KOPT-K1 (cell line): Measurements from ENCODE around the gene ZIC4.

Source experiments
- H3K27ac ChIP-seq: fragments of 200-600 bp; sonication (generic); 2 replicates; pipeline ENCODE4 v1.5.1; 2016; ENCODE audit warnings: antibody characterized with exemption, mild to moderate bottlenecking, low read depth, low read length; ENCODE audit not compliant: poor library complexity, severe bottlenecking
- H3K36me3 ChIP-seq: fragments of 200-600 bp; sonication (generic); 2 replicates; pipeline ENCODE4 v1.5.1; 2017; ENCODE audit warnings: antibody characterized with exemption, mild to moderate bottlenecking, low read length, moderate library complexity; ENCODE audit not compliant: insufficient read depth
- H3K9me3 ChIP-seq: fragments of 200-600 bp; sonication (generic); 2 replicates; pipeline ENCODE4 v1.5.1; 2017; ENCODE audit warnings: antibody characterized with exemption, low read length, mild to moderate bottlenecking; ENCODE audit not compliant: insufficient read depth, poor library complexity, severe bottlenecking

The ZIC4 gene

DNA sequence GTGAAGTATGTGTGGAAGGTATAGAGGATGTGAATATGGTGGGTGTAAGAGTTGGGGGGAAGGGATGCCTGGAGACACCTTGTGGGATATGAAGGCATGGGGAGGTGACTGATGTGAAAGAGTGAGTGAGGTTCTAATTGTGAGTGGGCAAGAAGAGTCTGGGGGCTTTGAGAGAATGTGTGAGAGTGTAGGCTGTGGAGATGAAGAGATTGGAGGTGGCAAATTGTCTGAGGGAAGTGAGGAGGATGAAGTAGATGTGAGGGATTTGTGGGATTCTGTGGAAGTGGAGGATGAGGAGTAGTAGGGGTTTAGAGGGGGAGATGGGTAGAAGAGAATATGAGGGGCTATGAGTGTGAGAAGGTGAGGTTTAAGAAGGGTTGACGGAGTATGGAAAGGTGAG lies 41.6 kb downstream of the ZIC4 start:
- H3K27ac ChIP-seq: no peak overlapping the region
- no peaks in the 10 kb centered on the region for H3K9me3 ChIP-seq
- no peaks in the 10 kb centered on the region for H3K36me3 ChIP-seq

DNA sequence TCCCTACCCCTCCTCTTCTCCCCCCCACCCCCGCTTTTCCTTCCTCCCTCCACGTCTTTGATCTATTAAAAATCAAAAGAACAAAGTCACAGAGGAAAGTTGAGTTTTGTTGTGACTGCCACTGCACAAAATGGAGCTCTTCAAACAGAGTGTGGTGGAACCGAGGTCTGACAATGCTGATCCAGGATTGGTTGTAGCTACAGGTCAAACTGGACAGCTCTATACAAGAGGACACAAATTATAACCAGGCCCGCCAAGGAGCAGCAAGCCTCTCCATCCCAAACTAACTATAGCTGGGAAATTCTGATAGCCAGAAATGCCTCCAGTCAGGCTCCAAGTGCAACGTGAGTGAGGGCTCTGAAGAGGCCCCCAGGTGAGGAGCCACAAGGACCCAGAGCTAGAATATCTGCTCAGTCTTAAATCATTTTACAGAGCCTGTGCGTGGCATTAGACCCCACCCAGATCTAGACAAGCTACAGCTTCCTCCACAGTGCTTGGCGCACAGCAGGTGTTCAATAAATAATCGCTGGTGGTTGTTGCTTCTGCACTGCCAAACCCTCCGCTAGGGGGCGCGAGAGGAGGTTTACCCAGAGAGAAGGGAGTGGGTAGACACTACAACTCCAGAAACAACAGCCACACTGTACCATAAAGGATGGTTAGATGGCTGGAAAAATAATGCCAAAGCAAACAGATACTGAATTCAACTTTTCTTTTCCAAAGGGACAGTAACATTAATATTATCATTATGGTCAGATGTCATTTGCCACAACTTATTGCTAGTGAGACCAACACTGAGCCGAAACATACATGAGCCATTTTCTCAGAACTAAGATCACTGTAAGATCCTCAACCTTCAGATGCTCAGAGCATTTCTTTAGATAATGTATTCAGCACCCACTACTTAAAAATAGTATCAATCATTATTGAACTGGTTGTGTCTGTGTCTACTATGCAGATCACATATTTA lies 44.6 kb downstream of the ZIC4 start:
- Histone ChIP-seq H3K27ac (no peak overlapping the region), H3K9me3 (no peaks in the 10 kb centered on the region), H3K36me3 (no peaks in the 10 kb centered on the region)

DNA sequence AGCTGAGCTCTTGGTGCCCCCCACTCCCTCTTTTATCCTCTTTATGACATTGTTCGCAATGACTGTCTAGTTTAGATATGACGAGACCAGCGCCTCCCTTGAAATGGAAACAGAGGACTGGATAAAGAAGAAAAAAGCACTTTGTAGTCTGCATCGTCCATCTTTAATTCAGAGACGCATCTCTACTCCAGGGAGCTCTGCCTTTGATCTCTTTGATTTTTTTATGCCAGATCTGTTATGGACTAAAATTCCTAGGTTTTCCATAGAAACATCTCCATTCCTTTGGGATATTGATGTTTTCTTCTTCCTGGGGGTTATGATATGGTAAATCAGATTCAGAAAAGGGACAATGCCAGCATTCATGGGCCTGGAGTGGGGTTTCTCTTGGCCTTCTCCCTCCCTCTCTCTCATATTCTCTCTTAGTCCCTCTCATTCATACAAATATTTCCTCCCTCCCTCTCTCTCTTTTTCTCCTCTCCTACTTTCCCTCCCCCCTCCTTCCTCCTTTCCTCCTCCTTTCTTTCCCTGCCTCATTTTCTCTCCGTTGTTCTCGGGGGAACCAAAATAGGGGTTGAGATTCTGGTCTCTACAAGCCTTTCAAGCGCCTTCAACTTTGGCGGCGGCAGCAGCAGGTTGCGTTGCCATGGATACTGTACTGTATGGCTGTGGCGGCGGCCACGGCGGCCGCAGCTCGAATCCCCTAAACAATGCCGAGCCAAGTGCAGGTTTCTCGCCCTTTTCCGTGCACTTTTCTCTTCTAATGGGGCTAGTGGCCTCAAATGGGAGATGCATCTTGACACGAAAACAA lies 45.5 kb downstream of the ZIC4 start:
- Histone ChIP-seq H3K36me3 (no peaks in the 10 kb centered on the region), H3K9me3 (no peaks in the 10 kb centered on the region), H3K27ac (no peak overlapping the region)

DNA sequence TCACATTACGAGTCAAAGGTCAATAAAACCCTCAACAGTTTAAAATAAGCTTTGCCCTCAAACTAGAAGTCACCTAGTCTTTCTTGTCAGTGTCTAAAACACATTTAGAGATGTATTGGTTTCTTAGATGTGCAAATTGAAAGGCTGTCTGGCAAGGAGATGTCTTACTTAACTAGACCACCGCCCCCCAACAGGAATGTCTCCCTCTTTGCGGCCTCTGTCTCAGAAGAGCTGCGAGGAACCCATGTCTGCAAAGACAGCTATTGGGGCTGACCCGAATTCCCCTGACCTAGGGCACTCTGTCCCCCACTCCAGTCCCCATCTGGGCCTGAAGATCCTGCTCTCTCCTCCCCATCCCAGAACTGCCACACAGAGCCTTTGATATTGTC lies 46.3 kb downstream of the ZIC4 start:
- Histone ChIP-seq H3K9me3 (no peaks in the 10 kb centered on the region), H3K27ac (no peak overlapping the region)

DNA sequence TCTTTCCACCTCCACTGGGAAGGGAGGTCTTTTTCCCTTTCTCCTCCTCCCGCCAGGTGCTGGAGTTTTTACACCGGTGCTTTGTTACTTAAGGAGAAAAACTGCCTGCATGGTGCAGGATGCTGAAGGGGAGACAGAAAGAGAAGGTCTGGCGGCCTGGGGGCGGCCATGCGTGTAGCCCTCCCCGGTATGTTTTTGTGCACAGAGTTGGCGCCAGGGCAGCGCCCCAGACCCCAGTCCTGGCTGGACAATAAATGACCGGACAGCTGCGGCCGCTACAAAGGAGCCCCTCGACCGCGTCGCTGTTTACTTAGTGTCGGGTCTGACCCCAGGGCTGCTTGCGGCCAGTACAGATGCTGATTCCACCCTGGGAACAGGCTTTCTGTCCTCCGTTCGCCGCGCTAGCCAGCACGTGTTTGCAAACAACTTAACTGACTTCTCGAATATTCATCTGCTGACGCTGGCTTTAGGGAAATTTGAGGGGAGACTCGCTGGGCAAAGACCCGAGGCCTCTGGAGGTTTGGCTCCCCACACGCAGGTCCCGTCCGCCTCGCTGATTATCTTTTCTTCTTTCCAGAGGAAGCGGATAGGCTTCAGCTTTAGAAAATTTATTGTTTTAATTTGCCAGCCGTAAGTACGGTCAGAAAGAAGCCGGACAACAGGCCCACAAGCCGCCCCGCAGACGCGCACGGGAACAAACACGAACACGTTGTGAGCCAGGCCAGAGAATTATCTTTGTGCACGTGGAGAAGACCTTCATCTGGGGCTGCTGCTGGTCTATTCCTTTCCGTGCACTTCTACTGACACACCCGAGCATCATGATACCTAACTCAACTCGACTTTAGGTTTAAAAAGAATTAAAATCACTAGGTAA lies 46.9 kb downstream of the ZIC4 start:
- no peaks in the 10 kb centered on the region for H3K36me3 ChIP-seq
- H3K9me3 ChIP-seq: no peaks in the 10 kb centered on the region
- H3K27ac ChIP-seq: no peak overlapping the region

More for the DNA sequence above, 46.3 kb downstream of the ZIC4 start:
- no peaks in the 10 kb centered on the region for H3K36me3 ChIP-seq

DNA sequence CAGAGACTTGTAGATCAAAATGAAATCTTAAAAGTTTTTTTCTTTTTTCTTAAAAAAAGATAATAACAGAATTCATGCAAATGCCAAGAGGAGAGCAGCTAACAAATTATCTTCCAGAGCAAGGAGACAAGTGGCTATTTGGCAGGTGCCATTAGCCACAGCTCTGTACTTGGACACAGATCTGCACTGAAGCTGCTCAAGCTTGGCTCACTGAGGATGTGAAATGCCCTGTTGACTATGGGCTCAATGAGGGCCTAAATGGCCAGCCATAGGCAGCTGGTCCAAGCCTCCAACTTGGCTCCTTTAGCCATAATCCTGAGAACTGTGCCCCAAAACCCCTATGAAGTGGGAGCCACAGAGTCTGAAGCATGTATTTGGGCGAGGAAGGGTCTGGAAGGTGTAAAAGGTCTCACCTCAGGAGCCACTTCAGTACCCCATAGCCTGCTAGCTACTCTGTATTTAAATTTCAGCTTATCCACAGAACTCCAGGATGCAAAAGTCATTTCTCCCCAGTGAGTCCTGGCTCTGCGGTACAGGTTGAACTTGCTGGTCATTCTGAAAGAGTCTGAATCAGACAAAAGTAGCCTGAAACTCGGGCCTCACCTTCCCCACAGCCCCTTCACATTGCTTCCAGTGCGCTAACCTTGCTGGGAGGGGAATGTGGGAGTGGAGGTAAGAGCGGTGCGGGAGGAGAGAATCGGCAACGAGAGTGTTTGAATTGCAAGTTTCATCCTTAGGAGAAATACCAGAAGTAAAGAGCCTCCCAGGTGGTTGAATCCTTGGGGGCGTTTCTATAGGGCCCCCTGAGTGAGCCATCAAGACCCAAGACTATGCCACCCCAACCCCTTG lies 48.0 kb downstream of the ZIC4 start:
- Histone ChIP-seq H3K36me3 (no peaks in the 10 kb centered on the region), H3K9me3 (no peaks in the 10 kb centered on the region), H3K27ac (no peak overlapping the region)

DNA sequence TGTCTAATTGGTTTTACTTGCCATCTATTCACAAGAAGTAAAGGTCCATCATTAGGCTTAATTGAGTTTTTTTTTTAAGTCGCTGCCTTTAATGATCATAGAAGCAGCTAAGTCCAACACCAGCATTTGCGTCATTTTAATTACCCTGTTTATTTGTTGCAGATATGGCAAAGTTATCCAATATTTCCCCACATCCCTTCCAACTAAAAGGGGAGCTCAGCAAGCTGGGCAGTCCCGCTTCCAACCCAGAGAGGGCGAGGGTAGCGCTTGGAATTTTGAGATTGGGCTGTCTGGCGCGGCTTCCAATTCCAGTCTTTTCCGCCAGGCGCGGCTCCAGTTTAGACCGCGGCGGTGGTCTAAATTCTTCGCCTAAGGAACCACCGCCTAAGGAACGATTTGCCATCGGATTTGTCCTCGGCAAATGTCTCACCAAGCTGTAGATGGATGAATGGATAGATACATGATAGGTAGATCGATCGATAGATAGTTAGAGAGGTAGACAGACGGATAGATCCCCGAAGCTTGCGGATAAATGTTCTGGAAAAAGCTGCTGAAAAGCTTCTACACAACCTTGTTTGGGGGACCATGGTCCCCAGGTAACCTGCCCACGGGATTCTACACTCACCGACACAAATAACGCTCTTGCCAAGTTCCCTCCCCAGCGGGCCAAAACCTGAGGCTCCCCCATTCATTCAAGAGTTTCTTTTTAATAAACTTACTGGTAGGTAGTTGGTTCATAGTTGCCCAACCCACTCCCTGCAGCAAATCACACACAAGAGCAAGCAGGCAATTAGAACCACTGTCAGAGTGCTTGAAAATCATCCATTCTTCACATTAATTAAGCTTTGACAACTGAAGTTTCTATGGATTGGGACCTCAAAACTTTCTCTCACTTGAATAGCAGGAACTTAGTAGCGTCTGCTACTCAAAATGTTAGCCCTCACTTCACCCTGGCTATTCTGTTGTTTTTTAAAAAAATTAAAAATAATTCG lies 49.1 kb downstream of the ZIC4 start:
- Histone ChIP-seq H3K27ac (no peak overlapping the region), H3K9me3 (no peaks in the 10 kb centered on the region), H3K36me3 (no peaks in the 10 kb centered on the region)

DNA sequence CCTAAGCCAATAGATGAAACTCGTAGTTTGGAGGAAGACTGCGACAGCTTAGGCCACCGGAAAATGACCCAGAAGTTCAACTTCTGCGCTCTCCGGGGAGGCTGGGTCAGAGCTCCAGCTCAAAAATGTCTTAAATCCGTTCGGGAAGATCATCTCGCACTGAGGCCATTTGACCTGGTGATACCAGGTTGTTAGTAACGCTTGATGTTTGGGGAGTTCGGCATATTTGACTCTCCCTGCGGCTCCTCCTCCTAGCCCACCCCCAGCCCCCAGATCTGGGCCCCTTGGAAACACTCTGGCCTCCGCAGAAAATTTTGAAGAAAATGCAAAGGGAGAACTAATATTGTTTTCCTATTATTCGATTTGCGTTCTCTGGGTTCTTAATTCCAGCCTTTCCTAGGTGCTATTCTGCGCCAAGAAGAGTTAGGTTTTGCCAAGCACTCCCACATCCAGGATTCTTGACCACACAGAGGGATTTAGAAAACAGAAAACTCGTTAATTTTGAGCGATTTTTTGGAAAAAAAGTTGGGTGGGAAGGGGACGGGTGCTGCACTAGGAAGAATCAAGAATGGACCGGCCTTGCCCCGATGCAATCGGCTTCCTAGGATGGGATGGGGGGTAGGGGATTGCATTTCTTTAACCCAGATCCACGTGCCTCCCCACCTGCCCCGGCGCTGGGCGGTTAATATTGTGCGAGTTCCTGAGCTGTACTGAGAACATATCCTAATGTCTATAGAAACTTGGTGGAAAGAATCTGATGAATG lies 50.0 kb downstream of the ZIC4 start:
- H3K27ac ChIP-seq: no peak overlapping the region
- no peaks in the 10 kb centered on the region for H3K9me3 ChIP-seq
- H3K36me3 ChIP-seq: no peaks in the 10 kb centered on the region

DNA sequence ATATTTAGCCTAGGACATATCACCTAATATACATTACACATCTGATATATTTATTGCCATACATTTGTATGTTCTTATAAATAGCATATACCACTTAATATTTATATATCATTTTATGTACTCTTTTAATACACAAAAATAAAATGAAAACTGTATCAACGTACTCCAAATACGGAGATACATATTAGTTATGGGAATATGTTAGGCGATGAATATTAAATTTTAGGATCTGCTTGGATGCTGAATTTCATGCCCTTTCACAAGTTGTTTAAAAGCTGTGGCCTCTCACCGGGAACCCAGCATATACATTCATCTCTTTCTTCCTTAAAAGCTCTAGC lies 50.6 kb downstream of the ZIC4 start:
- no peaks in the 10 kb centered on the region for H3K9me3 ChIP-seq
- H3K27ac ChIP-seq: no peak overlapping the region

DNA sequence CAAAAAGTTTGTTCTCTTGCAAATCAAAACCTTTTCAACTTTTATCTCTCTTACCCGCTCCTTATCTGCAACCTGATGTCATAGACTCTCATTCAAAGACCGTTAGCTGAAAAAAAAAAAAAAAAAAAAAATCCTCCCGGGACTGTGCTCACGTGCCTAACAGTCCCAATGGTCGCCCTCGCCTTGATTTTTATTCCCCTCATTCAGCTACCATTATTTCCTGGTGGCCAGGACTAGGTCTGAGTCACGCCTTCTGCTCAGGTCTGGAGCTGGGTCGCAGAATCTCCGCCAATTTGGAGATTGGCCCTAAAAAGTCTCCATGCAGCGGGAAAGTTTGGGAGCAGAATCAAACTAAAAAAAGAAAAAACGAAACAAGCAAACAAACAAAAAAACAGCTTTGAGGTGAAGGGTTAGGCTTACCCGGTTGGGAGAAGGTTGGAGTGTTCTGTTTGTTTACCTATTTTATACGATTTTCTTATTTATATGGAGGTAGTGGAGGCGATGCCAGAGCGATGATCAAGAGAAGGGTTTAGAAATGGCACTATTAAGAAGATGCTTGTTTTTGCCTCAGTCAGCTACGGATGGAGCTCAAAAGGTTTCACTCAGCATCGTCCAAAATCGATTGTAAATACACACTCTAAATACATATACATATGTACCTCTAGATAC lies 51.1 kb downstream of the ZIC4 start:
- Histone ChIP-seq H3K27ac (no peak overlapping the region), H3K36me3 (no peaks in the 10 kb centered on the region), H3K9me3 (no peaks in the 10 kb centered on the region)

More for the DNA sequence above, 50.6 kb downstream of the ZIC4 start:
- no peaks in the 10 kb centered on the region for H3K36me3 ChIP-seq

DNA sequence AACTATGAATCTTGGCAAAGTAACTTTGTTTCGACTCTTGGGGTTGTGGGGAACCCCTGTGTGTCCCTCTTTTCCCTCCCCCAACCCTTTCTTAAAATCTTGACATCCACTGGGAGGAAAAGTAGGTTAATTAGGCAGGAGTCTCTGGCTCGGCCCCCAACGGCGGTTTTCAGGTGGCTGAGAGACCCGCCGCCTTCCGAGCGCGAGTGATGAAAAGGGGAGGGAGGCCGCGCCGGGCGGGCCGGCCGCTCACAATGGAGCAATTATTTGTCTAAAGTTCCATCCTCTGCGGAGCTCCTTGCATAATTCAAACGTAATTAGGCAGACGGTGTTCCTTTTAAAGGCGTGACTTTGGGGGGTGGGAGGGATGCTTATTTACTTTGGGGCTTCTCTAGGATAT lies 51.7 kb downstream of the ZIC4 start:
- no peaks in the 10 kb centered on the region for H3K9me3 ChIP-seq
- no peak overlapping the region for H3K27ac ChIP-seq
- no peaks in the 10 kb centered on the region for H3K36me3 ChIP-seq

DNA sequence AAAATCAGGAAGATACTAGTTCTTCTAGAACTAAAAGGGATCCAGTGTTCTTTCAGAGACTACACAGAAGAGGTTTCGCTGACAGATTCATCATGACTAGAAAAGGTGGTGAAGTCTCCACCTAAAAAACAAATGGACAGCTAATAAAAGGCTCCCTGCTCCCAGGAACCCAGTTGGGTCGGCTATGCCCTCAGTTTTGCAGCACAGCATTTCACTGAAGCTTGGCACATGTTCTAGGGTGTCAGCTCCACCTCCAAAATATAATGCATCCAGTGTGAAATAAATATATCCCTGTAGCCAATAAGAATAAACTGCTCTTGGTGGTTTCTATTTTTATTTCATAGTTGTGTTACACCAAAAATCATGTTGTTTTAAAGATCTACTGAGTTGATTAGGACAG lies 55.0 kb downstream of the ZIC4 start:
- H3K9me3 ChIP-seq: no peaks in the 10 kb centered on the region
- no peak overlapping the region for H3K27ac ChIP-seq

More for the DNA sequence above, 55.0 kb downstream of the ZIC4 start:
- no peaks in the 10 kb centered on the region for H3K36me3 ChIP-seq
